Esophagus squamous epithelium (tissue), 5 donors: ENCODE measurements around the gene GALNT14. TPM values are rescaled to one million over a fixed set of nuclear protein-coding genes. Genes with fewer than 3 reads are reported as not detected.

ENCODE experiments used
- DNase-seq: peaks from one replicate; lab custom pipeline; 2025; lab: John Stamatoyannopoulos, UW
- H3K27ac ChIP-seq, 4 donors: fragments of 200-600 bp; sonication (generic); one replicate each; pipeline ENCODE4 v1.5.1; 2016 to 2019; ENCODE audit warnings: mild to moderate bottlenecking in 1 of 4
- H3K27me3 ChIP-seq, 4 donors: fragments of 200-600 bp; sonication (generic); 1 replicate in 3 of 4; 2 replicates in 1 of 4; pipeline versions ENCODE4 v1.5.1 to v1.6.0; 2017 to 2021; ENCODE audit warnings: antibody characterized with exemption in 1 of 4
- H3K36me3 ChIP-seq, 3 donors: fragments of 200-600 bp; sonication (generic); one replicate each; pipeline ENCODE4 v1.5.1; 2016 to 2019
- H3K4me1 ChIP-seq, 3 donors: fragments of 200-600 bp; sonication (generic); one replicate each; pipeline ENCODE4 v1.5.1; 2017 to 2019
- H3K4me3 ChIP-seq, 4 donors: fragments of 200-600 bp; sonication (generic); 1 replicate in 3 of 4; 2 replicates in 1 of 4; pipeline ENCODE4 v1.5.1; 2016 to 2019; ENCODE audit warnings: mild to moderate bottlenecking in 2 of 4, moderate library complexity in 1 of 4
- H3K9me3 ChIP-seq, 3 donors: fragments of 200-600 bp; sonication (generic); one replicate each; pipeline ENCODE4 v1.5.1; 2016 to 2019
- CTCF ChIP-seq, 6 experiments: fragments of 450-650 bp in 4 of 6; fragments of 200-600 bp in 2 of 6; sonication (generic) in 2 of 6; IDR thresholded peaks; one replicate each; pipeline ENCODE4 v1.5.1; 2016 to 2019; ENCODE audit warnings: antibody characterized with exemption in 6 of 6, mild to moderate bottlenecking in 4 of 6, moderate library complexity in 4 of 6
- POLR2A ChIP-seq, 4 donors: fragments of 450-650 bp; IDR thresholded peaks; one replicate each; pipeline ENCODE4 v1.6.1; 2017; ENCODE audit warnings: antibody characterized with exemption in 4 of 4, mild to moderate bottlenecking in 4 of 4, moderate library complexity in 3 of 4
- WGBS, 2 donors: methylation state at CpG; one replicate each; pipeline ENCODE4 v1.1.5; 2018; 5-methylcytosine and 5-hydroxymethylcytosine counted together
- intact Hi-C: fragments of 100-400 bp; cut with DNase I; formaldehyde crosslinking; loops from one replicate; pipeline ENCODE4 v1.15.0; 2022
- total RNA-seq, 4 donors: library from RNA; depleted of rRNA; stranded (reverse); fragments of >200 nt; gene quantifications; one replicate each; pipeline ENCODE4 v1.1.0, GENCODE V29; 2016
- donor health status: DM: yes; HTN: yes; CAD: no.

Gene GALNT14
- total RNA-seq, 4 donors from 2014 or later, result 18.6 to 29.0 (median 21.3) TPM

DNA sequence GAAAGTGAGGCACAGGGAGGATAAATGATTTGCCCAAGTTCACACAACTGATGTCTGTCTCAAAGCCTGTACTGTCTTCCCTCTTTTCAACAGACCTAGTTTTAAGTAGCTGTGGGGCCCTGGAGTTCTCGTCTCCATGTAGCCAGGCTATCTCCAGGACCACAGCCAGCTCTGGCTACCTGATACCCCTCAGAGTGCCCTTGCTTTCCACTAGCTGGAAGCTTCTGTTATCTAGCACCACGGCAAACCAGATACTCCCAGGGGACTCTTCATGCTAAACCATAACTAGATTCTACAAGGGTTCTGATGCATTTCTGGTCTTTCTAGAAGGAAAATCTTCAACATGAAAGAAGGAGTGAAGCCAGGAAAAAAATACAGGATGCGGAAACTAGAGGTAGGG is 137.3 kb downstream of the GALNT14 start:
- H3K27me3 ChIP-seq, result no peaks in the 10 kb centered on the region
- H3K4me1 ChIP-seq, result no peaks in the 10 kb centered on the region
- H3K9me3 ChIP-seq, result no peaks in the 10 kb centered on the region
- no peak overlapping the region for H3K27ac ChIP-seq
- intact Hi-C loops, result no loop called here
- TF ChIP-seq POLR2A (IDR thresholded peaks at IDR 0.05), result no peak
- no peak for TF ChIP-seq CTCF (IDR thresholded peaks at IDR 0.05)
- WGBS, 2 donors, result 75 to 86% methylated on average over 3 of the region's 3 CpGs
- no peak overlapping the region for H3K4me3 ChIP-seq
- no peaks in the 10 kb centered on the region for H3K36me3 ChIP-seq
- DNase-seq, result no peak

GRCh38 chr2:30998672-30999071 is 139.6 kb downstream of the GALNT14 start:
- Histone ChIP-seq H3K27ac (no peak overlapping the region), H3K9me3 (no peaks in the 10 kb centered on the region), H3K4me1 (no peaks in the 10 kb centered on the region), H3K36me3 (no peaks in the 10 kb centered on the region), H3K27me3 (no peaks in the 10 kb centered on the region), H3K4me3 (no peak overlapping the region)
- intact Hi-C loops, result no loop called here
- WGBS, 2 donors, result 54 to 58% methylated on average over 3 of the region's 3 CpGs
- TF ChIP-seq CTCF (IDR thresholded peaks at IDR 0.05) (no peak), POLR2A (IDR thresholded peaks at IDR 0.05) (no peak)
- no peak for DNase-seq

- Histone ChIP-seq H3K27me3 (no peaks in the 10 kb centered on the region), H3K4me3 (no peak overlapping the region), H3K4me1 (no peaks in the 10 kb centered on the region), H3K36me3 (no peaks in the 10 kb centered on the region), H3K27ac (no peak overlapping the region), H3K9me3 (no peaks in the 10 kb centered on the region)
- DNase-seq, result no peak
- WGBS, 2 donors, result 63 to 74% methylated on average over 5 of the region's 5 CpGs
- no peak for TF ChIP-seq POLR2A (IDR thresholded peaks at IDR 0.05)
- no peak for TF ChIP-seq CTCF (IDR thresholded peaks at IDR 0.05)
- intact Hi-C loops, result no loop called here
These were observed 140.3 kb downstream of the GALNT14 start for GRCh38 chr2:30997979-30998378.

GRCh38 chr2:30994227-30995056 is 143.8 kb downstream of the GALNT14 start:
- Histone ChIP-seq H3K4me1 (no peaks in the 10 kb centered on the region), H3K27me3 (no peaks in the 10 kb centered on the region), H3K27ac (no peak overlapping the region), H3K9me3 (no peaks in the 10 kb centered on the region), H3K36me3 (no peaks in the 10 kb centered on the region), H3K4me3 (no peak overlapping the region)
- TF ChIP-seq CTCF (IDR thresholded peaks at IDR 0.05) (no peak), POLR2A (IDR thresholded peaks at IDR 0.05) (no peak)
- intact Hi-C loops, result no loop called here
- WGBS, 2 donors, result 77 to 85% methylated on average over 11 of the region's 11 CpGs
- no peak for DNase-seq

DNA sequence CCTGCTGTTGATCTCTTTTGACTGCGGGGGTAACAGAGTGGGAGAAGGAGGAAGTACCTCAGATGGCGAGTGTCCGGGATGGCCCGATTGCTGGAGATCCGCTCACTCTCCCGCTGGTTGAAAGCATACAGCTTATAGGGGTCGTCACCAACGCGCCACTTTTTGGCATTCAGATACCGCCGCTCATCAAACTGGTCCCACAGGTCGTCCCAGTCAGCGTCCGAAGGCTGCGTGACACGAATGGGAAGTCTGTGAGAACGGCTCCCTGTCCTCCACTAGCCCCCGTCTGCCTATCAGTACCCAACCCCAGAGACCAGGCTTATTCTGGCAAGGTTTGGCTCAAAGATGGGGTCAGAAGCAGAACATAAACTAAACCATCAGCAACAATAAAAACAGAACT is 145.5 kb downstream of the GALNT14 start:
- Histone ChIP-seq H3K27me3 (no peaks in the 10 kb centered on the region), H3K4me3 (no peak overlapping the region), H3K9me3 (no peaks in the 10 kb centered on the region), H3K36me3 (peaks cover 0 to 8% (median 0%) of the 10 kb centered on the region in 3 donors), H3K4me1 (no peaks in the 10 kb centered on the region), H3K27ac (no peak overlapping the region)
- 87 to 91% methylated on average over 15 to 18 of the region's 18 CpGs for WGBS, 2 donors
- TF ChIP-seq POLR2A (IDR thresholded peaks at IDR 0.05), result no peak
- no peak for TF ChIP-seq CTCF (IDR thresholded peaks at IDR 0.05)
- intact Hi-C loops, result no loop called here
- DNase-seq, result no peak
